ENCODE results near the gene P3H1. TPM values are rescaled to one million over a fixed set of nuclear protein-coding genes. Genes with fewer than 3 reads are reported as not detected.

P3H1 gene
- total RNA-seq (2014; rRNA removed; shearing (Covaris generic)) = 71.6 and 76.9 TPM in 2 replicates

DNA sequence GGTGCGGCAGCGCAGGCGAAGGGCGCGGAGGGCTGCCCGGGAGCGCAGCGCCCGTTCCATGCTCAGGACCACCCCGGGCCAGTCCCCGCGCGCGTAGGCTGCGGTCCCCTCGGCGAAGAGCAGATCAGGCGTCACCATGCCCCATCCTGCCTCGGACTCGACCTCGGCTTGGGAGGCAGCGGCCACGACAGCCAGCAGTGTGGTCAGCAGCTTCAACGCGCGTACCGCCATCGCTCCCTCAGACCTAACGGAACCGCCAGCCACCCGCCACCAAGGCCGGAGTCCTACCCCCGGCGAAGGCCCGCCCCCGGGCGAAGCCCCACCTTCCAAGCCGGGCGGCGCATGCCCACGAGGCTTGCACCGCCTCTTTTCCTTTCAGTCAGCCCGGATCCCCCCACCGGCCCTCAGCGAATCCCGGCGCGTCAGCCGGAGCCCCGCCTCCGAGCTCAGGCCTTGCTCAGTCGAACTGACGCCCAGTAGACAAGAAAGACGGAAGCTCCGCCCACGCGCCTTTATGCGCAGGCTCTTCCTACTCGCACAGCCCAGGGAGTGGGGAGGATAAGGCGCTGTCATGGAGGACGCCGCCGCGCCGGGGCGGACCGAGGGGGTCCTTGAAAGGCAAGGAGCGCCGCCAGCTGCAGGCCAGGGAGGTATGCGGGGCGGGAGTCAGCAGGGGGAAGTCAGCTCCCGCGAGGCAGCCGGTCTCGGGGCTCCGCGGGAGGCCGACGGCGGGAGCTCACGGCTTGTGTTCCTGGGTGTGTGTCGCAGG lies at the start of gene P3H1, which contains the start of gene C1orf50:
Gene P3H1, minus strand, starts transcription at position 288 of the 769 bp plus-strand sequence. Its CDS starts 57 bp downstream, at position 231.
Gene C1orf50, plus strand, starts transcription at position 509 of the 769 bp plus-strand sequence. Its CDS starts 63 bp downstream, at position 572.

GRCh38 chr1:42784946-42785693 lies 18.3 kb upstream of the P3H1 start, which contains the start of gene TMEM269:
TMEM269 (plus strand) TSS chr1:42784991; CDS start chr1:42789894, 4,903 bp downstream.

DNA sequence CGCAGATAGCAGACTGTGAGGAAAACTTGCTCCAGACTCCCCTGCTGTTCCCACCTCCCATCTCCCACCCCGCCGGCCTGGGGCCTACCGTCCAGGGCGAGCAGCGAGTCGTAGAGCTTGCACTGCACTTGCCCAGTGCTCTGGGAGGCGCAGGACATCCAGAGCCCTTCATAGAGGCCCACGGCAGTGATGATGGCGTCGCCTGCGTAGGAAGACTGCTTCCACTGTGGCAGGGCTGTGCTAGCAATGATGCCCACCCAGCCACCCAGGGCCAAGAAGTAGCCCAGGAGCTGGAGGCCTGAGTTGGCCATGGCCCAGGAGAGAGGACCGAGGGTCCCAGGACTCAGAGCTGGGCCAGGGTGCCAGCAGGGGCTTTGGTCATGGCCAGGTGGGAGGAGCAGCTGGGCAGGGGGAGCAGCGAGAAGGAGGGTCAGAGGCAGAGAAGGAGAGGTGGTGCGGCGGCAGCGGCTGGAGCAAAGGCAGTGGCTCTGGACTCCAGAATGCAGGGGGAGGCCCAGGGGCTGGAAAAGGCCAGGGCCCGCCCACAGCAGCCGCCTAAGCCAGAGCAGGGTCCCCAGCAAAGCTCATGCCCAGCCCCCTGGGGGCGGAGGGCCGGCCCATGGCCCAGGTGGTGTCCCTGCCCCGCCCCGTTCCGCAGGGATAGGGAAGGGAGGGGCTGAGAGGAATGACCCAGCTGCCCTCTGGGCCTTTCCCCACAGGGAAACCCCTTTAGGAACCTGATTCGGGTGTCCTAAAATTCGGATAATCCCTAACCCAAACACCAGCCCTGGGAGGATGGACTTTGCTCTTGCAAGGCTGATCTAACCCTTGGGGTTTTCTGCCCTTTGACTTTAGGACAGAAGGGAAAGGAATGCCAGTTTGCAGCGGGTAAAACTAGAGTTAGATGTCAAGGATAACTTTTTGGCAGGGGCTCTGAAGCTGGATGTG lies 26.8 kb downstream of the P3H1 start, which contains the start of gene CLDN19:
Gene CLDN19, minus strand, starts transcription at position 484 of the 948 bp plus-strand sequence. Its CDS starts 173 bp downstream, at position 311.

Other genes starting within 250 kb of the P3H1 start
- 96.5 and 133 TPM in 2 replicates for gene PPIH, start 108.6 kb downstream of the P3H1 start, total RNA-seq (2014; rRNA removed; shearing (Covaris generic))
- 1,513 and 1,641 TPM in 2 replicates for gene YBX1, start 84.6 kb downstream of the P3H1 start, total RNA-seq (2014; rRNA removed; shearing (Covaris generic))
- not detected in 2 replicates for gene CLDN19, start 26.8 kb downstream of the P3H1 start, total RNA-seq (2014; rRNA removed; shearing (Covaris generic))
- 2.3 and 3.5 TPM in 2 replicates for gene C1orf50, start 221 bp upstream of the P3H1 start, total RNA-seq (2014; rRNA removed; shearing (Covaris generic))
- gene TMEM269, start 18.0 kb upstream of the P3H1 start, total RNA-seq (2014; rRNA removed; shearing (Covaris generic)) = 0.03 and 0.11 TPM in 2 replicates
- 4.0 and 5.3 TPM in 2 replicates for gene ERMAP, start 50.1 kb upstream of the P3H1 start, total RNA-seq (2014; rRNA removed; shearing (Covaris generic))
- 19.5 and 34.6 TPM in 2 replicates for gene SVBP, start 50.4 kb upstream of the P3H1 start, total RNA-seq (2014; rRNA removed; shearing (Covaris generic))
- gene ZNF691, start 79.6 kb upstream of the P3H1 start, total RNA-seq (2014; rRNA removed; shearing (Covaris generic)) = 6.5 and 9.9 TPM in 2 replicates
- 204 and 221 TPM in 2 replicates for gene SLC2A1, start 191.8 kb upstream of the P3H1 start, total RNA-seq (2014; rRNA removed; shearing (Covaris generic))

Data from A375 (cell line).